GDM1 (cell line): Measurements from ENCODE around the gene SUCLA2.
"Not testable (repeated sequence)": the region's sequence is repeated elsewhere in the genome, so short reads cannot be mapped to it uniquely, and the experiment has no call there.

ENCODE experiments used
- DNase-seq: peaks from one replicate; lab custom pipeline; 2025; lab: John Stamatoyannopoulos, UW

The SUCLA2 gene

GRCh38 chr13:47991859-47992258 lies 9.2 kb downstream of the SUCLA2 start:
- DNase-seq: no peak

- no peak for DNase-seq
These were observed 10.1 kb downstream of the SUCLA2 start for GRCh38 chr13:47990920-47991466.

GRCh38 chr13:47990427-47990826 lies 10.6 kb downstream of the SUCLA2 start:
- DNase-seq: no peak

- no peak for DNase-seq
These were observed 18.0 kb downstream of the SUCLA2 start for GRCh38 chr13:47983070-47983469.

- DNase-seq: no peak
These were observed 24.7 kb downstream of the SUCLA2 start for GRCh38 chr13:47976325-47976724.

GRCh38 chr13:47964863-47965262 lies 36.2 kb downstream of the SUCLA2 start:
- DNase-seq: no peak

- DNase-seq: no peak
These were observed 38.8 kb downstream of the SUCLA2 start for GRCh38 chr13:47962237-47962636.

GRCh38 chr13:47959468-47960247 lies 41.4 kb downstream of the SUCLA2 start:
- DNase-seq: no peak

GRCh38 chr13:47957073-47957472 lies 44.0 kb downstream of the SUCLA2 start:
- DNase-seq: no peak

- DNase-seq: no peak
These were observed 45.2 kb downstream of the SUCLA2 start for GRCh38 chr13:47955836-47956235.

GRCh38 chr13:47949799-47950198 lies 51.3 kb downstream of the SUCLA2 start:
- no peak for DNase-seq

GRCh38 chr13:47945738-47946137 lies 55.3 kb downstream of the SUCLA2 start:
- no peak for DNase-seq

- DNase-seq: not testable (repeated sequence)
These were observed 55.9 kb downstream of the SUCLA2 start for GRCh38 chr13:47945146-47945545.

- DNase-seq: no peak
These were observed 66.7 kb downstream of the SUCLA2 start for GRCh38 chr13:47934371-47934770.

GRCh38 chr13:47932950-47933923 lies 67.8 kb downstream of the SUCLA2 start:
- no peak for DNase-seq

GRCh38 chr13:47930649-47931165 lies 70.4 kb downstream of the SUCLA2 start:
- DNase-seq: no peak

GRCh38 chr13:47929156-47929555 lies 71.9 kb downstream of the SUCLA2 start:
- no peak for DNase-seq

GRCh38 chr13:47917022-47917574 lies 84.0 kb downstream of the SUCLA2 start:
- no peak for DNase-seq

- no peak for DNase-seq
These were observed 92.7 kb downstream of the SUCLA2 start for GRCh38 chr13:47908197-47908902.

GRCh38 chr13:47904891-47905290 lies 96.2 kb downstream of the SUCLA2 start:
- DNase-seq: no peak

- no peak for DNase-seq
These were observed 96.8 kb downstream of the SUCLA2 start for GRCh38 chr13:47904241-47904640.
